HG02973 (cell line): ENCODE data around the gene MTX3.
A peak's percentile ranks its signal among the peaks of the same experiment; 100 is the strongest.

Source experiments
- ATAC-seq: cut with Tn5 transposase; IDR thresholded peaks from one replicate; pipeline ENCODE4 v1.9.1; 2021; ENCODE audit warnings: moderate library complexity; ENCODE audit not compliant: unreplicated experiment

Gene MTX3, protein sequence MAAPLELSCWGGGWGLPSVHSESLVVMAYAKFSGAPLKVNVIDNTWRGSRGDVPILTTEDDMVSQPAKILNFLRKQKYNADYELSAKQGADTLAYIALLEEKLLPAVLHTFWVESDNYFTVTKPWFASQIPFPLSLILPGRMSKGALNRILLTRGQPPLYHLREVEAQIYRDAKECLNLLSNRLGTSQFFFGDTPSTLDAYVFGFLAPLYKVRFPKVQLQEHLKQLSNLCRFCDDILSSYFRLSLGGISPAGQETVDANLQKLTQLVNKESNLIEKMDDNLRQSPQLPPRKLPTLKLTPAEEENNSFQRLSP

GRCh38 chr5:79990598-79991507 is at the start of gene MTX3:
Gene MTX3 (minus strand): TSS chr5:79991262. CDS start chr5:79991238, 24 bp downstream.
- peak; percentile 71 for ATAC-seq

DNA sequence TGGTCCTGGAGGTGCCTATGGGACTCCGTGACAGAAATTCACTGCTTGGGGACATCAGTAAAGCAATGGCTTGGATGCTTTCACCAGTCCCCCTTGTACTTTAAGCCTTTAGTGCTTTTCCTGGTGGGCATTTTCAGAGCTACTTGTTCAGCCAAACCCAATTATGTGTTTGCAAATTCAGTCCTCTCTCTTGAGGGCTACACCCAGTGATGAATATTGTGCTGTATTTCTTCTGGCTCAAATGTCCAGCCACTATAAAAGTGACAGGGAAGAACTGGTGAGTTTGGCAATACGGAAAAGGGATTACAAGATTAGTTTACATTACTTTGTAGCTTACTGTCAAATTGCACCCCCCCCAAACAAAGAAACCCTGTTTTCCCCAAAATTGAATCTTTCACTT is 48.6 kb upstream of the MTX3 start:
- no peak for ATAC-seq

DNA sequence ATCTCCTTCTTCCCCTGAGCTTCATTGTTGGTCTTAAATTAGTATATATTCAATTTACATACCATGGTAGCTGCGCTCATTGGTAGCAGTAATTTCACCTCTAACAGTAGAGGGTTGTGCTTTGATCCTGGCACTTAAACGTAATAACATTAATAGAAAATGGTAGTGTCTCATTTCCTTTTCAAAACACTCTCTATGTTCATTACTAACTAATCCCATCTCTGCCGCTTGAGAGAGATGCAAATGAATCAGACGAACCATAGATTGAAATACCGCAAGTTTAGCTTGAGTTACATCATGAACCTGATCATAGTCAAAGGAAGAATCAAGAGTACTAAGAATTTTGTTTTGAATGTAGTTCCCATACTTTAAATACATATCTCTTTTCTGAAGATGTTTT is 46.3 kb upstream of the MTX3 start:
- ATAC-seq = no peak

GRCh38 chr5:80036615-80037014 is 45.6 kb upstream of the MTX3 start:
- no peak for ATAC-seq

- ATAC-seq = no peak
These were observed 44.8 kb upstream of the MTX3 start for GRCh38 chr5:80035839-80036238.

- no peak for ATAC-seq
These were observed 44.1 kb upstream of the MTX3 start, which contains the start of gene THBS4 for GRCh38 chr5:80034962-80035821. Gene THBS4 (plus strand): TSS chr5:80035348. CDS start chr5:80035538, 190 bp downstream.

DNA sequence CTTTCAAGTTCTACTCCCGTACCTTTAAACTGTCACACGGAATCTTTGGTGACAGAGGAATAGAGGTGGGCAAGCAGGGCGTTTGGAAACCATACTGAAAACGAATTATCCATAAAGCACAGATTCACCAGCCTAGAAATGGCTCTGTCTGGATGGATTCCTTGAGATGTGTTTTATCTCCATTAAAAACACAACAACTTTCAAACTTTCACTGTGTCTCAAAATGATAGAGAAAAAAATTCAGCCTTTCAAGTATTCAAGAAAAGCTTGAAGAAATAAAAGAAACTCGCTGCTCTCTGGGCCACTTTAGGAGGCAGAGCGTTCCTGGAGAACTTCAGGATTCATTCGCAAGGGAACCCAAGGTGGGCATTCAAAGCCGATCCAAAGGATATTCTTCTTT is 43.5 kb upstream of the MTX3 start:
- no peak for ATAC-seq

- ATAC-seq = no peak
These were observed 42.5 kb upstream of the MTX3 start for GRCh38 chr5:80033513-80033912.

GRCh38 chr5:80031109-80031508 is 40.0 kb upstream of the MTX3 start:
- ATAC-seq = no peak

DNA sequence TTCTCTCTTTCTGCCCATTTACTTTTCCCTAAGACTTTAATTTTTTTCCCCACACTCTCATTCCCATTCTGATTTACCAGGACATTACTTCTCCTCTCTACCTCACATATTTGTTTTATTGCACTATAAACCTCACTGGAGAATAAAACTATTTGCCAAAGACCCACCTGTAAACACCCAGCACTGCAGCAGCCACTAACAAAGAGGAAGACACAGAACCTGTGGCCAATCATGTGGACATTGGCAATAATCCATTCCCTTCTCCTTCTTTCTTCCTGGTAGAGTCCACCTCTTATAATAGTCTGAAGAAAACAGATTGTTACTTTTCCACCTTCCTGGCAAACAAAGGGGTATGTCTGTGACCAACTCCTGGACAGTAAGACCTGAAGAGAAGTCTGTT is 35.8 kb upstream of the MTX3 start:
- no peak for ATAC-seq

- ATAC-seq = no peak
These were observed 34.0 kb upstream of the MTX3 start for GRCh38 chr5:80025069-80025468.

- no peak for ATAC-seq
These were observed 19.8 kb upstream of the MTX3 start for GRCh38 chr5:80010754-80011392.

DNA sequence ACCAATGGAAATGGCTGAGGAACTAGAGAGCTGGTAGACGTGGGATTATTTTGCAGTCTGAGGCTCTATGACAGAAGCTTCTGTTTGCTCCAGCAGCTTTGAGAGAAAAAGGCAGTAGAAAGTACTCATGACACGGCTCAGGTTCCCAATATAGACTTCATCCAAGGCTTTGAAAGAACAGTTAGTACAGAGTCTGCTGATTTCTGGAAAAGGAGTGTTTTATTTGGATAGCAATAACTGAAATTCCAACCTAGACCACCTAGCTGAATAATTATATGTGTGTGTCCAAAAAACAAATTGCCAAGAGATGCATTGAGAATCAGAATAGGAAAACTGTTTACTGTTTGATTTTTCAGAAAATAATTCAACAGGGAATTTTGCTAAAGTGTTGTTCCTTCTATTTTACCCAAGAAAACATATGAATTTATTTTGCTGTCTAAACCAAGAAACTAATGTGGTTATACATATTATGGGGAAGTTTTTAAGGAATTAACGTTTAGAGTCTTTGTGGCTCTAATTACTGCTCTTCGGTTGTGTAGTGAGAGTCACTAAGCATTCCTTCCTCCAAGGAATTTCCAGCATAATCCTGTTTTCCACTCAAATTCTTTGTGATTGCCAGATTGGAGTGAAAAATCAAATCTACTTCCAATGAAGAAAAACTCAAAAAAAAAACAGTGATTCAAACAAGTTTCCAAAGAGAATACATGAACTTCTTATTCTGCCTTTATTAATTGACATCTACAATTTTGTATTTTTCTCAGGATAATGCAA is 18.1 kb upstream of the MTX3 start:
- ATAC-seq = no peak

DNA sequence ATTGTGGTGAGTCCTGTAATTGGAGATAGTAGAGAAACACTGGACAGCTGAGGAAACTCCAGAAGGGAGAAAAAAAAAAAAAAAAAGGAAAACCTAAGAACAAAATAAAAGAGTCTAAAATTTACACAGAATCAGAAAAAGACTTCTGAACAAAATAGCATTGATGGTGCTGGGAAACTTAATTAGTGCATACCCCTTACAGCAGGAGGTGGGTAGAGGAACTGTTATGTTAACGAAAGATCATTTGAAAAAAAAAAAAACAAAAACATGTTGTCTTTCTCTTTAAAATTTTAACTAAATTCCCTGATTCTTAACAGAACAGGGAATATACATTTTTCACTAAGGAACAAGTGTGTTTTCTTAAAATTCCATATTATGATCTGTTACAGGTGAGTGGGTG is 11.6 kb upstream of the MTX3 start:
- no peak for ATAC-seq

DNA sequence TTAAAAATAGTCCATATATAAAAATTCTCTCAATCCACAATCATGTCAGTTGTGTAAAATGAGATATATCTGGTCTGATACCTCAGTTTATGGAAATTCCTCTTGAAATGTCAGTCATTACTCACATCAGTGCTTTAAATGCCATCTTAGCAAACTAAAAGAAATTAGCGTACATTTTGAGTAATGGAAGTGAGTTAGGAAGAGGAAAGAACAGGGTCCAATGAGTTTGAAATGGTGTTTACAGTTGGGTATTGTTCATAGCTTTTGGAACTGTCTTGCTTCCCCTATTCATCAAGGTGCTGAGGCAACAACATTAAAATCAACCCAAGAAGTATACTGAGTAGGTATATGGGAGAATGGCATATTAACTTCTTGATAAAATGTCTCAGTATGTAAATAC is 8.7 kb upstream of the MTX3 start:
- ATAC-seq = no peak

- no peak for ATAC-seq
These were observed 2.0 kb upstream of the MTX3 start for GRCh38 chr5:79992891-79993657.

DNA sequence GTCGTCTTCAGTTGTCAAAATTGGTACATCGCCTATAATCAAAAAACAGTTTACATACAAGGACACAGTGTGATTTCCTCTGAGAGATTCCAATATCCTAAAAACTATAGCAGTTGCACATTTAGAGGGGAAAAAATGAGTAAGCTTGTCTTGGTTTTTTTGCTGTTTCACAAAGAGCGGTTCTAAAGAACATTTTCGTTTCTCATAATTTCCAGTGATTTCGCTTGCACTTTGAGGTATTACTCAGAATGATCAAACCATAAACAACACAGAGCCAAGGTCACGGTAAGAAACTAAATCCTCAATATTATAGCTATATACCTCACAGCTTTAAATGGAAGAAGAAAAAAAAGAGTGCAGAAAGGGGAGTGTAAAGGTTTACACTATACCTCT is 861 bp downstream of the MTX3 start:
- ATAC-seq = peak; percentile 60

GRCh38 chr5:79986260-79986659 is 4.8 kb downstream of the MTX3 start:
- no peak for ATAC-seq

- no peak for ATAC-seq
These were observed 5.8 kb downstream of the MTX3 start for GRCh38 chr5:79985288-79985687.
